HCT116 (cell line): ENCODE measurements around the gene WDR90. TPM values are rescaled to one million over a fixed set of nuclear protein-coding genes. Genes with fewer than 3 reads are reported as not detected.

Experiments
- ATAC-seq: fragments of 200-7000 bp; cut with Tn5 transposase; 2 replicates; pipeline ENCODE4 v1.9.1; 2020; ENCODE audit warnings: mild to moderate bottlenecking, moderate library complexity
- BruUV-seq: library from RNA; stranded (reverse); fragments of 400-500 nt; replicated peaks from 2 replicates; lab custom pipeline; 2021; lab: Mats Ljungman, UMichigan
- CTCF ChIA-PET: fragments of 300-600 bp; sonication (Branson Sonifier 250); formaldehyde crosslinking; loops from one replicate; lab custom pipeline; 2021; ENCODE audit warnings: antibody characterized with exemption; lab: Charles Lee
- POLR2A ChIA-PET: fragments of 300-600, 350-600 bp; sonication (Branson Sonifier 250); formaldehyde crosslinking; loops from one replicate; lab custom pipeline; 2021; ENCODE audit warnings: antibody characterized with exemption; lab: Charles Lee
- RAD21 ChIA-PET, 2 experiments: fragments of 300-600 bp; sonication (Branson Sonifier 250); formaldehyde crosslinking; loops; one replicate each; lab custom pipeline; 2023; ENCODE audit warnings: low total read pairs in 2 of 2; ENCODE audit not compliant: uncharacterized antibody in 2 of 2, unreplicated experiment in 2 of 2, low non-redundant PET in 1 of 2; lab: Charles Lee
- DNase-seq: peaks from one replicate; pipeline ENCODE4 v3.0.0-alpha.2; 2010; ENCODE audit warnings: low read depth, low spot score
- H2AFZ ChIP-seq: fragments of 200-600 bp; shearing (Covaris generic), sonication (generic); 2 replicates; pipeline ENCODE4 v1.6.1; 2017; ENCODE audit warnings: low read depth, mixed run types, mixed read lengths, antibody characterized with exemption, low read length; ENCODE audit not compliant: poor library complexity, severe bottlenecking
- H3K27ac ChIP-seq: 2 replicates; pipeline ENCODE4 v1.5.1; 2012; ENCODE audit warnings: low read depth, low read length
- H3K27me3 ChIP-seq: fragments of 200-600 bp; sonication (generic); 2 replicates; pipeline ENCODE4 v1.6.1; 2016; ENCODE audit warnings: mixed run types, low read length, mixed read lengths; ENCODE audit not compliant: insufficient read depth
- H3K36me3 ChIP-seq, 2 experiments: fragments of 200-500 bp in 1 of 2; fragments of 200-600 bp in 1 of 2; sonication (Bioruptor generic) in 1 of 2; sonication (generic) in 1 of 2; 2 replicates each; pipeline versions ENCODE4 v1.5.1 to v1.6.1; 2014 to 2016; ENCODE audit warnings: low read length in 2 of 2, inconsistent platforms in 1 of 2, mixed read lengths in 1 of 2, mixed run types in 1 of 2; ENCODE audit not compliant: insufficient read depth in 2 of 2, control insufficient read depth in 1 of 2
- H3K4me1 ChIP-seq, 2 experiments: fragments of 200-600 bp in 1 of 2; sonication (generic) in 1 of 2; 2 replicates each; pipeline versions ENCODE4 v1.5.1 to v1.6.1; 2012 to 2017; ENCODE audit warnings: low read length in 2 of 2, inconsistent platforms in 1 of 2, mild to moderate bottlenecking in 1 of 2, mixed read lengths in 1 of 2, mixed run types in 1 of 2, moderate library complexity in 1 of 2; ENCODE audit not compliant: insufficient read depth in 2 of 2, control insufficient read depth in 1 of 2
- H3K4me2 ChIP-seq: fragments of 200-600 bp; sonication (generic); 2 replicates; pipeline ENCODE4 v1.6.1; 2017; ENCODE audit warnings: mixed run types, low read length, mixed read lengths
- H3K4me3 ChIP-seq, 2 experiments: fragments of 200-600 bp in 1 of 2; sonication (generic) in 1 of 2; replicated peaks in 1 of 2; 2 replicates each; pipeline ENCODE4 v1.5.1; 2011 to 2016; ENCODE audit warnings: low read length in 2 of 2, control low read depth in 1 of 2, low read depth in 1 of 2, mild to moderate bottlenecking in 1 of 2, mixed read lengths in 1 of 2, mixed run types in 1 of 2
- H3K79me2 ChIP-seq: fragments of 200-600 bp; sonication (generic); 2 replicates; pipeline ENCODE4 v1.6.1; 2017; ENCODE audit warnings: mild to moderate bottlenecking, mixed run types, low read length, moderate library complexity, mixed read lengths; ENCODE audit not compliant: insufficient read depth
- H3K9ac ChIP-seq: fragments of 200-600 bp; sonication (generic); 2 replicates; pipeline ENCODE4 v1.6.1; 2016; ENCODE audit warnings: low read length, mixed read lengths
- H3K9me2 ChIP-seq: fragments of 200-600 bp; sonication (generic), shearing (Covaris generic); 2 replicates; pipeline ENCODE4 v1.6.1; 2017; ENCODE audit warnings: mixed run types, mild to moderate bottlenecking, moderate library complexity; ENCODE audit not compliant: insufficient read depth
- H3K9me3 ChIP-seq, 2 experiments: fragments of 200-500 bp in 1 of 2; fragments of 200-600 bp in 1 of 2; sonication (Bioruptor generic) in 1 of 2; sonication (generic) in 1 of 2; 2 replicates each; pipeline ENCODE4 v1.6.1; 2014 to 2017; ENCODE audit warnings: low read length in 2 of 2, mixed read lengths in 2 of 2, inconsistent platforms in 1 of 2, low read depth in 1 of 2, mild to moderate bottlenecking in 1 of 2, mixed run types in 1 of 2, moderate library complexity in 1 of 2; ENCODE audit not compliant: control insufficient read depth in 1 of 2, insufficient read depth in 1 of 2
- H4K20me1 ChIP-seq: fragments of 200-600 bp; sonication (generic), shearing (Covaris generic); 2 replicates; pipeline ENCODE4 v1.6.1; 2017; ENCODE audit warnings: mixed run types, mild to moderate bottlenecking, moderate library complexity; ENCODE audit not compliant: insufficient read depth
- CBX3 ChIP-seq: IDR thresholded peaks from 2 replicates; pipeline ENCODE4 v1.6.1; 2012; ENCODE audit warnings: low read depth
- CEBPB ChIP-seq: IDR thresholded peaks from 2 replicates; pipeline ENCODE4 v1.6.1; 2012; ENCODE audit warnings: low read depth
- ELF1 ChIP-seq: IDR thresholded peaks from 2 replicates; pipeline ENCODE4 v1.6.1; 2012; ENCODE audit warnings: low read depth, borderline replicate concordance
- EZH2phosphoT487 ChIP-seq: fragments of 200-600 bp; IDR thresholded peaks from 2 replicates; pipeline ENCODE4 v1.6.1; 2018; ENCODE audit warnings: antibody characterized with exemption, borderline replicate concordance
- FOSL1 ChIP-seq: IDR thresholded peaks from 2 replicates; pipeline ENCODE4 v1.6.1; 2012; ENCODE audit warnings: low read depth
- RAD21 ChIP-seq: IDR thresholded peaks from 2 replicates; pipeline ENCODE4 v1.6.1; 2012; ENCODE audit warnings: low read depth, mild to moderate bottlenecking
- SRF ChIP-seq: IDR thresholded peaks from 2 replicates; pipeline ENCODE4 v1.6.1; 2012; ENCODE audit warnings: low read depth
- TCF7L2 ChIP-seq: IDR thresholded peaks from 2 replicates; pipeline ENCODE4 v1.7.0; 2011; ENCODE audit warnings: borderline replicate concordance, inconsistent platforms; ENCODE audit not compliant: insufficient read depth, insufficient read length; ENCODE audit errors: extremely low read depth
- YY1 ChIP-seq: IDR thresholded peaks from 2 replicates; pipeline ENCODE4 v1.6.1; 2011; ENCODE audit warnings: low read length, low read depth, moderate library complexity, mild to moderate bottlenecking; ENCODE audit not compliant: insufficient replicate concordance; ENCODE audit errors: extremely low read depth
- ZBTB33 ChIP-seq: IDR thresholded peaks from 2 replicates; pipeline ENCODE4 v1.6.1; 2011; ENCODE audit warnings: mild to moderate bottlenecking, low read length, moderate library complexity; ENCODE audit not compliant: insufficient replicate concordance; ENCODE audit errors: extremely low read depth
- intact Hi-C: fragments of 100-400 bp; cut with micrococcal nuclease; formaldehyde crosslinking; loops from 2 replicates; pipeline ENCODE4 v1.10.0; 2022
- total RNA-seq: library from RNA; stranded (reverse); gene quantifications from one replicate; pipeline ENCODE4 v1.2.1, GENCODE V29; 2021; ENCODE audit not compliant: unreplicated experiment
- TF ChIP-seq, protein P1 (sequence below): IDR thresholded peaks from 2 replicates; pipeline ENCODE4 v1.6.1; 2012; ENCODE audit warnings: low read depth

The WDR90 gene
- total RNA-seq, 1 experiment from 2014 or later = 73.7 TPM

GRCh38 chr16:694863-695354 is 45.7 kb downstream of the WDR90 start:
- ChIA-PET POLR2A (interaction anchor here (1.0 to 1.6 kb wide), 3 partner anchors 11 to 26 kb away, joined by 3 to 5 read pairs (median 3); partner anchors contain the start of genes ANTKMT and JMJD8), CTCF (interaction anchor here (1.0 to 1.6 kb wide), 5 partner anchors 9 to 408 kb away, joined by 3 to 6 read pairs (median 3); partner anchors contain the start of genes ANTKMT and FBXL16), RAD21 (no interaction called here)
- Histone ChIP-seq H4K20me1 (no peaks in the 10 kb centered on the region), H3K27me3 (no peaks in the 10 kb centered on the region), H3K4me2 (peak overlapping the region; percentile 88), H3K9me3 (no peaks in the 10 kb centered on the region), H2AFZ (no peak overlapping the region), H3K27ac (peak overlapping the region; percentile 63), H3K79me2 (peaks cover 4% of the 10 kb centered on the region; the same call in 1 of the 2 replicates), H3K4me3 (peak overlapping the region; percentile 47 to 55), H3K9me2 (no peaks in the 10 kb centered on the region), H3K4me1 (peaks cover 10 to 34% of the 10 kb centered on the region in 2 experiments), H3K9ac (peak overlapping the region; percentile 48), H3K36me3 (no peaks in the 10 kb centered on the region)
- no peak for ATAC-seq
- BruUV-seq = no TSS peak
- DNase-seq = no peak
- intact Hi-C loops = no loop called here
- TF ChIP-seq FOSL1 (no peak), YY1 (no peak), CBX3 (no peak), RAD21 (no peak), SRF (no peak), ZBTB33 (no peak), EZH2phosphoT487 (no peak), ELF1 (no peak), TCF7L2 (no peak), CEBPB (no peak)
- TF ChIP-seq, protein P1, sequence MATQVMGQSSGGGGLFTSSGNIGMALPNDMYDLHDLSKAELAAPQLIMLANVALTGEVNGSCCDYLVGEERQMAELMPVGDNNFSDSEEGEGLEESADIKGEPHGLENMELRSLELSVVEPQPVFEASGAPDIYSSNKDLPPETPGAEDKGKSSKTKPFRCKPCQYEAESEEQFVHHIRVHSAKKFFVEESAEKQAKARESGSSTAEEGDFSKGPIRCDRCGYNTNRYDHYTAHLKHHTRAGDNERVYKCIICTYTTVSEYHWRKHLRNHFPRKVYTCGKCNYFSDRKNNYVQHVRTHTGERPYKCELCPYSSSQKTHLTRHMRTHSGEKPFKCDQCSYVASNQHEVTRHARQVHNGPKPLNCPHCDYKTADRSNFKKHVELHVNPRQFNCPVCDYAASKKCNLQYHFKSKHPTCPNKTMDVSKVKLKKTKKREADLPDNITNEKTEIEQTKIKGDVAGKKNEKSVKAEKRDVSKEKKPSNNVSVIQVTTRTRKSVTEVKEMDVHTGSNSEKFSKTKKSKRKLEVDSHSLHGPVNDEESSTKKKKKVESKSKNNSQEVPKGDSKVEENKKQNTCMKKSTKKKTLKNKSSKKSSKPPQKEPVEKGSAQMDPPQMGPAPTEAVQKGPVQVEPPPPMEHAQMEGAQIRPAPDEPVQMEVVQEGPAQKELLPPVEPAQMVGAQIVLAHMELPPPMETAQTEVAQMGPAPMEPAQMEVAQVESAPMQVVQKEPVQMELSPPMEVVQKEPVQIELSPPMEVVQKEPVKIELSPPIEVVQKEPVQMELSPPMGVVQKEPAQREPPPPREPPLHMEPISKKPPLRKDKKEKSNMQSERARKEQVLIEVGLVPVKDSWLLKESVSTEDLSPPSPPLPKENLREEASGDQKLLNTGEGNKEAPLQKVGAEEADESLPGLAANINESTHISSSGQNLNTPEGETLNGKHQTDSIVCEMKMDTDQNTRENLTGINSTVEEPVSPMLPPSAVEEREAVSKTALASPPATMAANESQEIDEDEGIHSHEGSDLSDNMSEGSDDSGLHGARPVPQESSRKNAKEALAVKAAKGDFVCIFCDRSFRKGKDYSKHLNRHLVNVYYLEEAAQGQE = no peak
